Stimulated activated CD8-positive, alpha-beta memory T cell treated with anti-CD3 and anti-CD28 coated beads, Interleukin-4, amount 100 ng/mL, for 1 hour (primary cell): Measurements from ENCODE around the gene URI1.
"Not testable (repeated sequence)": the region's sequence is repeated elsewhere in the genome, so short reads cannot be mapped to it uniquely, and the experiment has no call there.

Experiments
- DNase-seq, 2 donors: peaks; one replicate each; pipeline ENCODE4 v3.0.0-alpha.2; 2020; ENCODE audit warnings: low read depth in 2 of 2, low spot score in 1 of 2

URI1 gene

GRCh38 chr19:30020189-30020588 is 78.2 kb downstream of the URI1 start:
- no peak for DNase-seq

GRCh38 chr19:30022659-30023058 is 80.6 kb downstream of the URI1 start:
- no peak for DNase-seq

- no peak for DNase-seq
Measured at GRCh38 chr19:30023330-30023729, 81.3 kb downstream of the URI1 start.

- no peak for DNase-seq
Measured at GRCh38 chr19:30024091-30024490, 82.1 kb downstream of the URI1 start.

- no peak for DNase-seq
Measured at GRCh38 chr19:30026933-30027332, 84.9 kb downstream of the URI1 start.

- DNase-seq, result no peak
Measured at GRCh38 chr19:30028118-30028991, 86.3 kb downstream of the URI1 start.

- DNase-seq, result no peak
Measured at GRCh38 chr19:30028992-30029343, 86.9 kb downstream of the URI1 start.

GRCh38 chr19:30029721-30030510 is 87.9 kb downstream of the URI1 start:
- DNase-seq, result no peak

GRCh38 chr19:30034321-30034720 is 92.3 kb downstream of the URI1 start:
- DNase-seq, result no peak

- no peak for DNase-seq
Measured at GRCh38 chr19:30036154-30037129, 94.4 kb downstream of the URI1 start.

GRCh38 chr19:30037835-30038234 is 95.8 kb downstream of the URI1 start:
- DNase-seq, result no peak

- not testable (repeated sequence) for DNase-seq
Measured at GRCh38 chr19:30041931-30042330, 99.9 kb downstream of the URI1 start.

- not testable (repeated sequence) for DNase-seq
Measured at GRCh38 chr19:30043008-30043407, 101.0 kb downstream of the URI1 start.

GRCh38 chr19:30044273-30045248 is 102.5 kb downstream of the URI1 start:
- no peak for DNase-seq

- no peak for DNase-seq
Measured at GRCh38 chr19:30046522-30046921, 104.5 kb downstream of the URI1 start.

GRCh38 chr19:30047432-30047831 is 105.4 kb downstream of the URI1 start:
- DNase-seq, result no peak

- DNase-seq, result no peak
Measured at GRCh38 chr19:30049226-30049625, 107.2 kb downstream of the URI1 start.

- no peak for DNase-seq
Measured at GRCh38 chr19:30049846-30050667, 108.0 kb downstream of the URI1 start.
